ENCODE data around the gene NTM.

NTM gene

GRCh38 chr11:131476266-131476665 lies 105.9 kb downstream of the NTM start:
- DNase-seq: no peak
- Histone ChIP-seq H4K8ac (ENCODE audit: low read depth, low read length) (no peak overlapping the region), H3K18ac (ENCODE audit: low read length) (no peak overlapping the region), H3K23ac (ENCODE audit: low read length) (no peak overlapping the region), H2AK5ac (ENCODE audit: low read length) (no peak overlapping the region), H3K4me2 (ENCODE audit: low read length) (no peak overlapping the region), H3K4me1 (ENCODE audit: control insufficient read depth, low read depth, low read length) (peaks cover 11% of the 10 kb centered on the region), H3K9ac (ENCODE audit: low read length) (no peak overlapping the region), H2BK15ac (replicated peaks; ENCODE audit: low read depth) (no peak overlapping the region), H3K4me3 (ENCODE audit: low read length) (no peak overlapping the region), H3K56ac (ENCODE audit: low read length) (no peak overlapping the region), H3K4ac (ENCODE audit: low read depth, low read length) (no peak overlapping the region), H2BK120ac (ENCODE audit: low read depth, low read length) (no peak overlapping the region), H3K36me3 (ENCODE audit: control insufficient read depth, insufficient read depth, low read length) (no peaks in the 10 kb centered on the region), H3K27ac (ENCODE audit: low read depth, low read length) (no peak overlapping the region), H3K27me3 (ENCODE audit: insufficient read depth, low read length, poor library complexity) (no peaks in the 10 kb centered on the region), H3K79me1 (ENCODE audit: low read length) (no peaks in the 10 kb centered on the region), H2BK5ac (ENCODE audit: low read length) (no peak overlapping the region), H4K5ac (ENCODE audit: low read length) (no peak overlapping the region), H3K79me2 (ENCODE audit: control insufficient read depth, insufficient read depth, low read length) (no peaks in the 10 kb centered on the region)
- WGBS (ENCODE audit: extremely low coverage, insufficient coverage, low lambda C conversion rate): no CpG with 5 or more reads among the region's 2 CpGs

GRCh38 chr11:131478341-131478740 lies 107.9 kb downstream of the NTM start:
- WGBS (ENCODE audit: extremely low coverage, insufficient coverage, low lambda C conversion rate): no CpG with 5 or more reads among the region's 2 CpGs
- no peak overlapping the region for H3K4me3 ChIP-seq (ENCODE audit: low read length)
- H2BK120ac ChIP-seq (ENCODE audit: low read depth, low read length): no peak overlapping the region
- no peak overlapping the region for H3K56ac ChIP-seq (ENCODE audit: low read length)
- H4K5ac ChIP-seq (ENCODE audit: low read length): no peak overlapping the region
- no peak overlapping the region for H3K4me2 ChIP-seq (ENCODE audit: low read length)
- no peak overlapping the region for H4K8ac ChIP-seq (ENCODE audit: low read depth, low read length)
- H3K9ac ChIP-seq (ENCODE audit: low read length): no peak overlapping the region
- H3K23ac ChIP-seq (ENCODE audit: low read length): no peak overlapping the region
- no peak overlapping the region for H3K18ac ChIP-seq (ENCODE audit: low read length)
- no peaks in the 10 kb centered on the region for H3K79me1 ChIP-seq (ENCODE audit: low read length)
- H3K27me3 ChIP-seq (ENCODE audit: insufficient read depth, low read length, poor library complexity): no peaks in the 10 kb centered on the region
- H2BK5ac ChIP-seq (ENCODE audit: low read length): no peak overlapping the region
- no peak for DNase-seq
- H3K79me2 ChIP-seq (ENCODE audit: control insufficient read depth, insufficient read depth, low read length): no peaks in the 10 kb centered on the region
- H3K4ac ChIP-seq (ENCODE audit: low read depth, low read length): no peak overlapping the region
- no peak overlapping the region for H2BK15ac ChIP-seq (replicated peaks; ENCODE audit: low read depth)
- H2AK5ac ChIP-seq (ENCODE audit: low read length): no peak overlapping the region
- H3K36me3 ChIP-seq (ENCODE audit: control insufficient read depth, insufficient read depth, low read length): no peaks in the 10 kb centered on the region
- H3K4me1 ChIP-seq (ENCODE audit: control insufficient read depth, low read depth, low read length): no peaks in the 10 kb centered on the region
- H3K27ac ChIP-seq (ENCODE audit: low read depth, low read length): no peak overlapping the region

DNA sequence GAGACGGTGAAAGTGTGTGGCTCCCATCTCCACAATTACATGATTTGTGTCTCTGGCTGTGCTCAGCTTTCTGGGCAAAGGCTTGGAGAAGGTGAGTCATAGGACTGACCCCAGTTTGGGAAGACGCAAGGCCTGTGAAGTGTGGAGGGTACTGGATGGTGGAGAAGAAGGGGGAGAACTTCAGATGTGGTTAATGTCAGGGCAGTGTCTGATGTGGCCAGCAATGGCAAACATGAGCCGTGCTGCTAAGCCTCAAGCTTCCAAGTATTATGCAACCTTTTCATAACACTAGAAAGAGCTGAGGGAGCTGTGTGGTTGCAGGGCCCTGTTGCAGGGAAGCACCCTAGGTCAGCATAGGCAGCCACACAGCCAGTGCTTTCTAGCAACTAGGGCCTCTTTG lies 110.9 kb downstream of the NTM start:
- Histone ChIP-seq H4K5ac (ENCODE audit: low read length) (no peak overlapping the region), H3K18ac (ENCODE audit: low read length) (no peak overlapping the region), H3K23ac (ENCODE audit: low read length) (no peak overlapping the region), H3K79me1 (ENCODE audit: low read length) (no peaks in the 10 kb centered on the region), H3K36me3 (ENCODE audit: control insufficient read depth, insufficient read depth, low read length) (no peaks in the 10 kb centered on the region), H3K79me2 (ENCODE audit: control insufficient read depth, insufficient read depth, low read length) (no peaks in the 10 kb centered on the region), H2BK5ac (ENCODE audit: low read length) (no peak overlapping the region), H3K27ac (ENCODE audit: low read depth, low read length) (no peak overlapping the region), H3K9ac (ENCODE audit: low read length) (no peak overlapping the region), H4K8ac (ENCODE audit: low read depth, low read length) (no peak overlapping the region), H3K27me3 (ENCODE audit: insufficient read depth, low read length, poor library complexity) (no peaks in the 10 kb centered on the region), H2BK120ac (ENCODE audit: low read depth, low read length) (no peak overlapping the region), H2AK5ac (ENCODE audit: low read length) (no peak overlapping the region), H3K4me3 (ENCODE audit: low read length) (no peak overlapping the region), H3K4ac (ENCODE audit: low read depth, low read length) (no peak overlapping the region), H3K4me2 (ENCODE audit: low read length) (no peak overlapping the region), H3K4me1 (ENCODE audit: control insufficient read depth, low read depth, low read length) (no peaks in the 10 kb centered on the region), H3K56ac (ENCODE audit: low read length) (no peak overlapping the region), H2BK15ac (replicated peaks; ENCODE audit: low read depth) (no peak overlapping the region)
- DNase-seq: no peak
- whole genome bisulfite sequencing (ENCODE audit: extremely low coverage, insufficient coverage, low lambda C conversion rate): no CpG with 5 or more reads among the region's 3 CpGs

DNA sequence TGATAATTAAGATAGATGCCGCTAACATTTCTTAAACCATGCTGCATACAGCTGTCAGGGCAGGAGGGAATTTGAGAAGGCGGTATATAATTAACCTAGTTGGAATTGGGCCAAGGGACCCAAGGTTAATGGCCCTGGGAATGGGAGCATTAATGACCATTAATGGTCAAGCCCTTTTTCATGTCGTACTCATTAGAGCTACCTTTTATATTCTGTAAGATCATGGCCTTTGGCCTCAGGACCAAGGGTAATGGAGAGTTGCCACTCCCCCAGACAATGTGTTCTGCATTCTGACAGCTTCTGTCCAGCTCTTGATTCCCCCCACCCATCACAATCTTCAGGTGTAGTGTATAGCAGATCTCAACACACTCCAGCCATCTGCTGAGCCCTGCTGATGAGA lies 111.6 kb downstream of the NTM start:
- Histone ChIP-seq H3K27ac (ENCODE audit: low read depth, low read length) (no peak overlapping the region), H3K56ac (ENCODE audit: low read length) (no peak overlapping the region), H3K4me3 (ENCODE audit: low read length) (no peak overlapping the region), H3K79me1 (ENCODE audit: low read length) (no peaks in the 10 kb centered on the region), H2BK15ac (replicated peaks; ENCODE audit: low read depth) (no peak overlapping the region), H3K27me3 (ENCODE audit: insufficient read depth, low read length, poor library complexity) (no peaks in the 10 kb centered on the region), H3K18ac (ENCODE audit: low read length) (no peak overlapping the region), H3K23ac (ENCODE audit: low read length) (no peak overlapping the region), H3K4me2 (ENCODE audit: low read length) (no peak overlapping the region), H3K4me1 (ENCODE audit: control insufficient read depth, low read depth, low read length) (no peaks in the 10 kb centered on the region), H3K9ac (ENCODE audit: low read length) (no peak overlapping the region), H4K5ac (ENCODE audit: low read length) (no peak overlapping the region), H2BK120ac (ENCODE audit: low read depth, low read length) (no peak overlapping the region), H3K79me2 (ENCODE audit: control insufficient read depth, insufficient read depth, low read length) (no peaks in the 10 kb centered on the region), H3K36me3 (ENCODE audit: control insufficient read depth, insufficient read depth, low read length) (no peaks in the 10 kb centered on the region), H4K8ac (ENCODE audit: low read depth, low read length) (no peak overlapping the region), H2AK5ac (ENCODE audit: low read length) (no peak overlapping the region), H2BK5ac (ENCODE audit: low read length) (no peak overlapping the region), H3K4ac (ENCODE audit: low read depth, low read length) (no peak overlapping the region)
- DNase-seq: no peak
- WGBS (ENCODE audit: extremely low coverage, insufficient coverage, low lambda C conversion rate): no CpG with 5 or more reads among the region's 3 CpGs

- no peaks in the 10 kb centered on the region for H3K79me2 ChIP-seq (ENCODE audit: control insufficient read depth, insufficient read depth, low read length)
- no peak overlapping the region for H3K4me2 ChIP-seq (ENCODE audit: low read length)
Observed at GRCh38 chr11:131483453-131483852, 113.0 kb downstream of the NTM start.

DNA sequence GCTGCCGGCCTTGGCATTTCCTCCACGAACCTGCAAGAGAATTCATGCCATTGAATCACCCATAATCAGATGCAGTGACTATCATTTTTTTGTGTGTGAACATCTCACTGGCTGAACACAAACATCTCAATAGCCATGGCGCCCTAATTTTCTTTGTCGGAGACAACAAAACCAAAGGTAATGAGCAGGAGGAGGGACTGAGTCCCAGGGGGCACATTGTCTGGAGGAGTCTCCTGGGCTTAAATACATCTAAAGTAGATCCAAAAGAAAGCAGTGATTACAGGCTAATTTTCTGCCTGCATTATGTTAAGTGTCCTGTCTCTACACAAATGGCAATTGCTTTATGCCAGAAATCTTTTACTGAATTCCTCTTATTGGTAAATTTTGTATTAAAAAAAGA lies 113.5 kb downstream of the NTM start:
- H3K56ac ChIP-seq (ENCODE audit: low read length): no peak overlapping the region
- H4K8ac ChIP-seq (ENCODE audit: low read depth, low read length): no peak overlapping the region

More at GRCh38 chr11:131483453-131483852, 113.0 kb downstream of the NTM start:
- Histone ChIP-seq H3K18ac (ENCODE audit: low read length) (no peak overlapping the region), H2BK5ac (ENCODE audit: low read length) (no peak overlapping the region), H4K5ac (ENCODE audit: low read length) (no peak overlapping the region), H3K36me3 (ENCODE audit: control insufficient read depth, insufficient read depth, low read length) (no peaks in the 10 kb centered on the region), H3K4me1 (ENCODE audit: control insufficient read depth, low read depth, low read length) (no peaks in the 10 kb centered on the region), H3K4me3 (ENCODE audit: low read length) (no peak overlapping the region), H3K79me1 (ENCODE audit: low read length) (no peaks in the 10 kb centered on the region), H3K23ac (ENCODE audit: low read length) (no peak overlapping the region), H3K4ac (ENCODE audit: low read depth, low read length) (no peak overlapping the region), H3K27me3 (ENCODE audit: insufficient read depth, low read length, poor library complexity) (no peaks in the 10 kb centered on the region), H2AK5ac (ENCODE audit: low read length) (no peak overlapping the region), H3K56ac (ENCODE audit: low read length) (no peak overlapping the region), H4K8ac (ENCODE audit: low read depth, low read length) (no peak overlapping the region), H2BK15ac (replicated peaks; ENCODE audit: low read depth) (no peak overlapping the region), H2BK120ac (ENCODE audit: low read depth, low read length) (no peak overlapping the region), H3K9ac (ENCODE audit: low read length) (no peak overlapping the region), H3K27ac (ENCODE audit: low read depth, low read length) (no peak overlapping the region)
- WGBS (ENCODE audit: extremely low coverage, insufficient coverage, low lambda C conversion rate): no CpG with 5 or more reads among the region's 7 CpGs
- no peak for DNase-seq

More for the DNA sequence above, 113.5 kb downstream of the NTM start:
- Histone ChIP-seq H3K4me2 (ENCODE audit: low read length) (no peak overlapping the region), H2BK15ac (replicated peaks; ENCODE audit: low read depth) (no peak overlapping the region), H4K5ac (ENCODE audit: low read length) (no peak overlapping the region), H3K36me3 (ENCODE audit: control insufficient read depth, insufficient read depth, low read length) (no peaks in the 10 kb centered on the region), H3K23ac (ENCODE audit: low read length) (no peak overlapping the region), H3K79me1 (ENCODE audit: low read length) (no peaks in the 10 kb centered on the region), H3K4ac (ENCODE audit: low read depth, low read length) (no peak overlapping the region), H3K18ac (ENCODE audit: low read length) (no peak overlapping the region), H2BK120ac (ENCODE audit: low read depth, low read length) (no peak overlapping the region), H2BK5ac (ENCODE audit: low read length) (no peak overlapping the region), H3K9ac (ENCODE audit: low read length) (no peak overlapping the region), H3K79me2 (ENCODE audit: control insufficient read depth, insufficient read depth, low read length) (no peaks in the 10 kb centered on the region), H3K4me1 (ENCODE audit: control insufficient read depth, low read depth, low read length) (no peaks in the 10 kb centered on the region), H3K4me3 (ENCODE audit: low read length) (no peak overlapping the region), H3K27ac (ENCODE audit: low read depth, low read length) (no peak overlapping the region), H3K27me3 (ENCODE audit: insufficient read depth, low read length, poor library complexity) (no peaks in the 10 kb centered on the region), H2AK5ac (ENCODE audit: low read length) (no peak overlapping the region)
- no CpG with 5 or more reads among the region's 4 CpGs for WGBS (ENCODE audit: extremely low coverage, insufficient coverage, low lambda C conversion rate)
- DNase-seq: no peak

All from mesendoderm (in vitro differentiated cells).